BLaER1 treated with 17β-estradiol and CSF1 and Interleukin-3, amounts not matched to agents 10 nM and 100 nM (cell line): ENCODE results near the gene DDX1.

Experiments
- H3K27ac ChIP-seq, 11 experiments: shearing (Covaris generic); formaldehyde crosslinking; 2 replicates each; pipeline ENCODE4 v1.8.1; 2022
- H3K27me3 ChIP-seq, 11 experiments: shearing (Covaris generic); formaldehyde crosslinking; 2 replicates each; pipeline ENCODE4 v1.8.1; 2022
- H3K36me3 ChIP-seq, 11 experiments: shearing (Covaris generic); formaldehyde crosslinking; 2 replicates each; pipeline ENCODE4 v1.8.1; 2022
- H3K4me1 ChIP-seq, 10 experiments: shearing (Covaris generic); formaldehyde crosslinking; 2 replicates each; pipeline ENCODE4 v1.8.1; 2022
- H3K4me2 ChIP-seq, 11 experiments: shearing (Covaris generic); formaldehyde crosslinking; 2 replicates each; pipeline ENCODE4 v1.8.1; 2022
- H3K4me3 ChIP-seq, 10 experiments: shearing (Covaris generic); formaldehyde crosslinking; 2 replicates each; pipeline ENCODE4 v1.8.1; 2022
- H3K9ac ChIP-seq, 11 experiments: shearing (Covaris generic); formaldehyde crosslinking; 2 replicates each; pipeline ENCODE4 v1.8.1; 2022
- H3K9me3 ChIP-seq, 11 experiments: shearing (Covaris generic); formaldehyde crosslinking; replicated peaks in 1 of 11; 2 replicates each; pipeline ENCODE4 v1.8.1; 2022
- H4K20me1 ChIP-seq, 11 experiments: shearing (Covaris generic); formaldehyde crosslinking; 2 replicates each; pipeline ENCODE4 v1.8.1; 2022
- Cebpa-rat ChIP-seq, 11 experiments: shearing (Covaris generic); IDR thresholded peaks; 2 replicates each; pipeline ENCODE4 v1.8.1; 2022

DDX1 gene

DNA sequence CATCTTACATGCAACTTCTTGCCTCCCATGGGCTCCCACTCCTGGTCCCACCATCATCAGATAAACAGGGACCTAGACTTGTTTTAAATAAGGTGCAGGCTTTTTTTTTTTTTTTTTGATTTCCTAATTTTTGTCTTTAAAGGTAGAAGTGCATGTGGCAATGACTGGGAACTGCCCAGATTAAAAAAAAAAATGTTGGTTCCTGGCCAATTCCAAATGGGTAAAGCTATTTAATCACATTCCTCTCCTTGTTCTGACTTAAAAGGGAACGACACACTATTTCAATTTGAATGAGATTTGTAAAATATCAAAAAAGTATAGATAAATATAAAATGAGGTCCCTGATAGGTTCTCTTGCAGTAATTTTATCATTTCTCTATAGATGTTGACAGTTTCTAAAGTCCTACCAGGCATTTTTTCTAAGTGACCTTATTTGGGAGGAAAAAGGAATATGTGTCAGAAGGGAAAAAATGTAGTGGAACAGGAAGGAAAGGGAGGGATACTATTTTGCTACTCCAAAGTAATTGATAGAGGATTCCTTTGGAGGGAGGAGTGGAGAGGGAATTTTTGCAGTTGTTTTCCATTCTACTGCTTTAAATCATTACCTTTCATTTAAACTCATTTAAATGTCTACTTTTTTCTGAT, 43.3 kb downstream of the DDX1 start:
- Histone ChIP-seq H4K20me1 (peaks cover 0 to 24% (median 12%) of the 10 kb centered on the region in 11 experiments; a peak in 12 of 22 replicates), H3K4me3 (no peak overlapping the region), H3K4me2 (no peak overlapping the region), H3K27me3 (no peaks in the 10 kb centered on the region), H3K27ac (no peak overlapping the region), H3K9me3 (no peaks in the 10 kb centered on the region), H3K9ac (no peak overlapping the region), H3K4me1 (peaks cover 2 to 11% (median 6%) of the 10 kb centered on the region in 10 experiments; a peak in 19 of 20 replicates), H3K36me3 (peaks cover 62 to 89% (median 69%) of the 10 kb centered on the region in 11 experiments)
- no peak for TF ChIP-seq Cebpa-rat (IDR thresholded peaks at IDR 0.05)

GRCh38 chr2:15636972-15637785, 45.5 kb downstream of the DDX1 start:
- no peak for TF ChIP-seq Cebpa-rat (IDR thresholded peaks at IDR 0.05)
- Histone ChIP-seq H3K9ac (no peak overlapping the region), H3K4me2 (no peak overlapping the region), H3K36me3 (peaks cover 54 to 83% (median 59%) of the 10 kb centered on the region in 11 experiments), H3K4me3 (no peak overlapping the region), H3K27me3 (no peaks in the 10 kb centered on the region), H3K4me1 (peaks cover 8 to 22% (median 14%) of the 10 kb centered on the region in 10 experiments; a peak in 19 of 20 replicates), H3K9me3 (peaks cover 7 to 15% (median 13%) of the 10 kb centered on the region in 11 experiments; a peak in 17 of 22 replicates), H4K20me1 (peaks cover 0 to 24% (median 12%) of the 10 kb centered on the region in 11 experiments; a peak in 12 of 22 replicates), H3K27ac (no peak overlapping the region)

- TF ChIP-seq Cebpa-rat (IDR thresholded peaks at IDR 0.05): no peak
- Histone ChIP-seq H3K27ac (no peak overlapping the region), H3K4me1 (peaks cover 8 to 29% (median 14%) of the 10 kb centered on the region in 10 experiments; a peak in 19 of 20 replicates), H3K36me3 (peaks cover 40 to 73% (median 44%) of the 10 kb centered on the region in 11 experiments), H3K27me3 (no peaks in the 10 kb centered on the region), H3K4me2 (no peak overlapping the region; a peak in 1 of 22 replicates), H4K20me1 (peaks cover 0 to 17% (median 12%) of the 10 kb centered on the region in 11 experiments; a peak in 11 of 22 replicates), H3K9ac (no peak overlapping the region), H3K9me3 (peaks cover 7 to 16% (median 13%) of the 10 kb centered on the region in 11 experiments; a peak in 17 of 22 replicates), H3K4me3 (no peak overlapping the region)
Observed at GRCh38 chr2:15638720-15639119, 47.1 kb downstream of the DDX1 start.

GRCh38 chr2:15639323-15640251, 47.9 kb downstream of the DDX1 start:
- H3K27ac ChIP-seq: no peak overlapping the region
- peaks cover 0 to 17% (median 11%) of the 10 kb centered on the region in 11 experiments; a peak in 11 of 22 replicates for H4K20me1 ChIP-seq
- peak overlapping the region; percentile 19 to 81 (median 59); a peak in 21 of 22 replicates for H3K4me2 ChIP-seq
- TF ChIP-seq Cebpa-rat (IDR thresholded peaks at IDR 0.05): no peak
- H3K4me1 ChIP-seq: peaks cover 8 to 29% (median 14%) of the 10 kb centered on the region in 10 experiments; a peak in 19 of 20 replicates
- no peak overlapping the region for H3K4me3 ChIP-seq
- no peak overlapping the region for H3K9ac ChIP-seq
- no peaks in the 10 kb centered on the region for H3K27me3 ChIP-seq
- H3K9me3 ChIP-seq: peaks cover 7 to 16% (median 13%) of the 10 kb centered on the region in 11 experiments; a peak in 17 of 22 replicates
- peaks cover 31 to 65% (median 35%) of the 10 kb centered on the region in 11 experiments for H3K36me3 ChIP-seq

- no peak for TF ChIP-seq Cebpa-rat (IDR thresholded peaks at IDR 0.05)
- no peak overlapping the region for H3K27ac ChIP-seq
- no peak overlapping the region for H3K9ac ChIP-seq
- H4K20me1 ChIP-seq: peaks cover 0 to 17% (median 8%) of the 10 kb centered on the region in 11 experiments; a peak in 11 of 22 replicates
- peaks cover 8 to 29% (median 14%) of the 10 kb centered on the region in 10 experiments; a peak in 19 of 20 replicates for H3K4me1 ChIP-seq
- H3K4me2 ChIP-seq: peak overlapping the region; percentile 19 to 81 (median 59); a peak in 21 of 22 replicates
- peaks cover 7 to 16% (median 13%) of the 10 kb centered on the region in 11 experiments; a peak in 17 of 22 replicates for H3K9me3 ChIP-seq
- peaks cover 24 to 58% (median 28%) of the 10 kb centered on the region in 11 experiments; a peak in 21 of 22 replicates for H3K36me3 ChIP-seq
- no peak overlapping the region for H3K4me3 ChIP-seq
- H3K27me3 ChIP-seq: no peaks in the 10 kb centered on the region
Observed at GRCh38 chr2:15640261-15640711, 48.6 kb downstream of the DDX1 start.

DNA sequence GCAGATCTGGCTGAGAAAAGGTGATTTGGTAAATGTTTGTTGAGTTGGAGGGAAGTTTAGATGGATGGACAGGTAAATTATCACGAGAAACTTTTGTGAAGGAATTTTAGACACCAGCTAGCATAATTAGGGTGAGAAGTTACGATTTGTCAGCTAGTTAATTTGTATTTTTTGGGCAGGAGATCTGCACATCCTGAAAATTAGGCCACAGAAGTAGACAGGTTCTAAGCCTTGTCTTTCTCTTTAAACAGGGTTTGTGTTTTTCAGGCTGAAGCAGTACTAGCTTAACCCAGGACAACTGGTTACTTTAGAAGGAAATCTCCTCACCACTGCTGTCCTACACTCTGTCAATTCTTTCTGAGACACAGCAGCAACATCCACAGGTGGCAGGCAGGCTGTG, 49.1 kb downstream of the DDX1 start:
- Histone ChIP-seq H3K4me2 (peak overlapping the region in 7 of 11 experiments; percentile 50 to 81 (median 59); a peak in 10 of 22 replicates), H3K9me3 (peaks cover 7 to 16% (median 13%) of the 10 kb centered on the region in 11 experiments; a peak in 17 of 22 replicates), H3K27ac (no peak overlapping the region), H3K36me3 (peaks cover 19 to 53% (median 23%) of the 10 kb centered on the region in 11 experiments; a peak in 21 of 22 replicates), H3K27me3 (no peaks in the 10 kb centered on the region), H4K20me1 (peaks cover 0 to 15% (median 8%) of the 10 kb centered on the region in 11 experiments; a peak in 11 of 22 replicates), H3K9ac (no peak overlapping the region), H3K4me3 (no peak overlapping the region), H3K4me1 (peaks cover 8 to 29% (median 14%) of the 10 kb centered on the region in 10 experiments; a peak in 19 of 20 replicates)
- TF ChIP-seq Cebpa-rat (IDR thresholded peaks at IDR 0.05): no peak

DNA sequence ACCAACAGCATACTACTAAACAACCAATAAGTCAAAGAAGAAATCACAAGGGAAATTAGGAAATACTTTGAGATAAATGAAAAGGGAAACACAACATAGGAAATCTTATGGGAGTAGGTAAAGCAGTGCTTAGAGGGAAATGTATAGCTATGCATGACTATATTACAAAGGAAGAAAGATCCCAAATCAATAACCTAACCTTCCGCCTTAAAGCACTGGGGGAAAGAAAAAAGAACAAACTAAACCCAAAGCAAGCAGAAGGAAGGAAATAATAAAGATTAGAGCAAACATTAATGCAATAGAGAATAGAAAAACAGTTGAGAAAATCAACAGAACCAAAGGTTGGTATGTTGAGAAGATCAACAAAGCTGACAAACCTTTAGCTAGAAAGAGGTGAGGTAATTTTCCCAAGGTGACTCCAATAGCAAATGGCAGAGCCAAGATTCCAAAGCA, 49.9 kb downstream of the DDX1 start:
- H3K27me3 ChIP-seq: no peaks in the 10 kb centered on the region
- H3K4me3 ChIP-seq: no peak overlapping the region
- no peak for TF ChIP-seq Cebpa-rat (IDR thresholded peaks at IDR 0.05)
- peaks cover 7 to 16% (median 13%) of the 10 kb centered on the region in 11 experiments; a peak in 17 of 22 replicates for H3K9me3 ChIP-seq
- peaks cover 8 to 29% (median 14%) of the 10 kb centered on the region in 10 experiments; a peak in 19 of 20 replicates for H3K4me1 ChIP-seq
- H3K36me3 ChIP-seq: peaks cover 13 to 45% (median 19%) of the 10 kb centered on the region in 11 experiments; a peak in 20 of 22 replicates
- H3K9ac ChIP-seq: no peak overlapping the region
- H4K20me1 ChIP-seq: peaks cover 0 to 11% (median 5%) of the 10 kb centered on the region in 11 experiments; a peak in 10 of 22 replicates
- no peak overlapping the region for H3K27ac ChIP-seq
- H3K4me2 ChIP-seq: no peak overlapping the region
